HG02588 (cell line): ENCODE results near the gene LRP2.

Experiments used
- ATAC-seq: cut with Tn5 transposase; IDR thresholded peaks from one replicate; pipeline ENCODE4 v1.9.1; 2021; ENCODE audit warnings: mild to moderate bottlenecking, moderate library complexity; ENCODE audit not compliant: unreplicated experiment

The LRP2 gene

GRCh38 chr2:169247211-169247610 is 115.1 kb downstream of the LRP2 start:
- no peak for ATAC-seq

- no peak for ATAC-seq
These were observed 121.9 kb downstream of the LRP2 start for GRCh38 chr2:169240405-169240804.

- no peak for ATAC-seq
These were observed 124.4 kb downstream of the LRP2 start for GRCh38 chr2:169237939-169238338.

- ATAC-seq: no peak
These were observed 125.0 kb downstream of the LRP2 start for GRCh38 chr2:169237286-169237685.

- no peak for ATAC-seq
These were observed 129.7 kb downstream of the LRP2 start for GRCh38 chr2:169232551-169233154.

GRCh38 chr2:169230204-169230603 is 132.1 kb downstream of the LRP2 start:
- ATAC-seq: no peak

GRCh38 chr2:169229590-169229989 is 132.7 kb downstream of the LRP2 start:
- ATAC-seq: no peak

- ATAC-seq: no peak
These were observed 136.4 kb downstream of the LRP2 start for GRCh38 chr2:169225906-169226305.

GRCh38 chr2:169225233-169225750 is 137.0 kb downstream of the LRP2 start:
- ATAC-seq: no peak

- ATAC-seq: no peak
These were observed 139.7 kb downstream of the LRP2 start for GRCh38 chr2:169222665-169223064.

- ATAC-seq: no peak
These were observed 140.5 kb downstream of the LRP2 start for GRCh38 chr2:169221745-169222369.

GRCh38 chr2:169210917-169211316 is 151.4 kb downstream of the LRP2 start:
- ATAC-seq: no peak

- no peak for ATAC-seq
These were observed 154.3 kb downstream of the LRP2 start for GRCh38 chr2:169208026-169208425.

- ATAC-seq: no peak
These were observed 157.2 kb downstream of the LRP2 start for GRCh38 chr2:169205176-169205575.

GRCh38 chr2:169203952-169204351 is 158.4 kb downstream of the LRP2 start:
- no peak for ATAC-seq

GRCh38 chr2:169200756-169201155 is 161.6 kb downstream of the LRP2 start:
- ATAC-seq: no peak

- no peak for ATAC-seq
These were observed 168.7 kb downstream of the LRP2 start for GRCh38 chr2:169193618-169194017.

GRCh38 chr2:169190197-169190775 is 172.0 kb downstream of the LRP2 start:
- ATAC-seq: no peak

- no peak for ATAC-seq
These were observed 173.2 kb downstream of the LRP2 start for GRCh38 chr2:169189132-169189531.

GRCh38 chr2:169185711-169186110 is 176.6 kb downstream of the LRP2 start:
- ATAC-seq: no peak

GRCh38 chr2:169184074-169184473 is 178.3 kb downstream of the LRP2 start:
- no peak for ATAC-seq

- no peak for ATAC-seq
These were observed 179.8 kb downstream of the LRP2 start for GRCh38 chr2:169182573-169182972.
